ENCODE measurements around the gene RUNX2. TPM values are rescaled to one million over a fixed set of nuclear protein-coding genes. Genes with fewer than 3 reads are reported as not detected.

Gene RUNX2
- total RNA-seq, 1 donor from 2014 or later, result under 0.01 TPM

- DNase-seq, result no peak
These were observed 234.0 kb downstream of the RUNX2 start for GRCh38 chr6:45562171-45562570.

- no peak for DNase-seq
These were observed 234.9 kb downstream of the RUNX2 start for GRCh38 chr6:45563041-45563440.

GRCh38 chr6:45563844-45564243 is 235.7 kb downstream of the RUNX2 start:
- DNase-seq, result no peak

GRCh38 chr6:45566882-45567281 is 238.8 kb downstream of the RUNX2 start:
- DNase-seq, result no peak

GRCh38 chr6:45567879-45568278 is 239.7 kb downstream of the RUNX2 start:
- no peak for DNase-seq

- no peak for DNase-seq
These were observed 240.5 kb downstream of the RUNX2 start for GRCh38 chr6:45568626-45569025.

- no peak for DNase-seq
These were observed 241.2 kb downstream of the RUNX2 start for GRCh38 chr6:45569210-45569945.

- DNase-seq, result no peak
These were observed 243.0 kb downstream of the RUNX2 start for GRCh38 chr6:45571159-45571558.

GRCh38 chr6:45572833-45573232 is 244.7 kb downstream of the RUNX2 start:
- DNase-seq, result no peak

- no peak for DNase-seq
These were observed 245.9 kb downstream of the RUNX2 start for GRCh38 chr6:45574014-45574461.

- no peak for DNase-seq
These were observed 246.8 kb downstream of the RUNX2 start for GRCh38 chr6:45574885-45575284.

GRCh38 chr6:45576648-45577624 is 248.8 kb downstream of the RUNX2 start:
- DNase-seq, result no peak

GRCh38 chr6:45577836-45578504 is 249.8 kb downstream of the RUNX2 start:
- peak; percentile 57 for DNase-seq

- no peak for DNase-seq
These were observed 256.0 kb downstream of the RUNX2 start for GRCh38 chr6:45584127-45584526.

- DNase-seq, result no peak
These were observed 258.4 kb downstream of the RUNX2 start for GRCh38 chr6:45586216-45587171.

GRCh38 chr6:45587229-45588060 is 259.3 kb downstream of the RUNX2 start:
- no peak for DNase-seq

- no peak for DNase-seq
These were observed 261.2 kb downstream of the RUNX2 start for GRCh38 chr6:45589367-45589766.

GRCh38 chr6:45590226-45590625 is 262.1 kb downstream of the RUNX2 start:
- DNase-seq, result peak; percentile 4

GRCh38 chr6:45590696-45591184 is 262.6 kb downstream of the RUNX2 start:
- DNase-seq, result no peak

GRCh38 chr6:45591306-45591705 is 263.2 kb downstream of the RUNX2 start:
- no peak for DNase-seq

GRCh38 chr6:45591890-45592289 is 263.8 kb downstream of the RUNX2 start:
- no peak for DNase-seq
